NCI-H460 (cell line): ENCODE measurements around the gene KCTD18. TPM values are rescaled to one million over a fixed set of nuclear protein-coding genes. Genes with fewer than 3 reads are reported as not detected.

Experiments used
- DNase-seq: peaks from one replicate; pipeline ENCODE4 v3.0.0-alpha.2; 2016; ENCODE audit warnings: low read depth; ENCODE audit errors: extremely low read depth
- polyA plus RNA-seq: library from polyadenylated mRNA; depleted of rRNA; stranded (reverse); fragments of >200 nt; gene quantifications from 2 replicates; pipeline ENCODE4 v1.2.3, GENCODE V29; 2014; cell fraction: nucleus; rRNA removed
- total RNA-seq: library from RNA; depleted of rRNA; stranded (reverse); fragments of >200 nt; shearing (Covaris generic); gene quantifications from 2 replicates; pipeline ENCODE4 v1.2.3, GENCODE V29; 2014; rRNA removed

The KCTD18 gene
- total RNA-seq: 22.0 and 23.0 TPM in 2 replicates
- polyA plus RNA-seq: 12.9 and 31.2 TPM in 2 replicates

DNA sequence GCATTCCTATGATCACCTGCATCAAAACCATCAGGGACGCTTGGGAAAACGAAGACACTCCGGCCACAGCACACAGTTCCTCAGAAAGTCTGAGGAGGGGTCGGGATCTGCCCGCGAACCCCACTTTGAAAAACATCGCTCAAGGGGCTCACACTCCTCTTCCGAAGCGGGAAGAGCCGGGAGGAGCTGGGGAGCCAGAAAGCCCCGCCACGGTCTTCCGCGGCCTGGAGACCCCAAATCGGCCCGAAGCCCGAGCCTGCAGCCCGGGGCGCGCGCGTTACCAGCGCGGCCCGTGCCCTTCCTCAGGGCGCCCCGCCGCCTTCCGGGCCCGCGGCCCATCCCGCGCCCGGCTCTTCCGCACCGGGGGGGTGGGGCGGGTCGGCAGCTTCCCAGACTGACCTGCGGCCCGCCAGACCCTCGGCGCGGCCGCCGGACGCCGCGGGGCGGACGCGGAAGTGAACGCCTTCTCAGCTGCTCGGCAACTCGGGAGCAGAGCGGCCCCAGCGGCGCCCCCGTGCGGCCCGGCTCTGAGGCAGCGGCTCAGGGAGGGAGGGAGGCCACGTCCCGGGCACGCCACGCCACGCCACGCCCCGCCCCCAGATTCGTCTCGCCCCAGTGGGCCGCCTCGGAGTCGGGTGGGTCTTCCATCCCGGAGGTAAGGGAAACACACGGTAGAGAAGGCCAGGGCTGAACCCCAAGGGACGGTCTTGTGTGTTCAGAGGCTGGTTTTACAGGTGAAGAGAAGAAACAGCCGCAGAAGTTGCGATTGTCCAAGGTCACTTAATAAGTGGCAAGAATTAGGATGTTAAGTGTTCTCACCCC, at the start of gene KCTD18:
Gene KCTD18, minus strand, starts transcription at position 457 of the 822 bp plus-strand sequence. CDS start 3,052 bp downstream, outside the sequence.
- peak; percentile 76 for DNase-seq

DNA sequence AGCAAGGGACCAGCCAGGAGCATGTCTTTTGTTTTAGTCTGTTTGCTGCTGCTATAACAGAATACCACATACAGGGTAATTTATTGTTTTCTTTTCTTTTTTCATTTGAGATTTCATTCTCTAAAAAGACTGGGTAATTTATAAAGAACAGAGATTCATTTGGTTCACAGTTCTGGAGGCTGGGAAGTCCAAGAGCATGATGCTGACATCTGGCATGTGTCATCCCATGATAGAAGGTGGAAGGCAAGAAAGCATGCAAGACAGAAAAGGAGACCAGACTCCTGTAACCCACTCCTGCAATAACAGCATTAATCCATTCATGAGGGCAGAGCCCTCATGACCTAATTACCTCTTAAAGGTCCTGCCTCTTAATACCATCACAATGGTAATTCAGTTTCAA, 30.9 kb upstream of the KCTD18 start:
- DNase-seq: no peak

DNA sequence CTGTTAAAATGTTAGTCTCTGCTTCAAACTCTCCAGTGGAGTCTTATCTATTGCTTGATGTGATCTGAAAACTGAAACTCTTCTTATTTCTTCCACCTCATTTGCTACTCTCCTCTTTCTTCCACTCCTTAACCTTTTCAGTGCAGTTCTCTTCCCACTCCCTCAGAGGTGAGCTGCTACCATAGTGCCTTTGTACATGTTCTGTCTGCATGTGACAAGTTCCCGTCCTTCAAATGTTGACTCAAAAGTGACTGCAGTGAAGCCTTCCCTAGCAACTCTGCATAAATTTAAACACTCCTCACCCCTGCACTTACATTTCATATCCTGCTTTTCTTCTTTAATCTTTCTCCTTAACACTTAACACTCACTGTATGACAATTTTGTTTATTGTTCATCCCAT, 28.3 kb upstream of the KCTD18 start:
- no peak for DNase-seq

DNA sequence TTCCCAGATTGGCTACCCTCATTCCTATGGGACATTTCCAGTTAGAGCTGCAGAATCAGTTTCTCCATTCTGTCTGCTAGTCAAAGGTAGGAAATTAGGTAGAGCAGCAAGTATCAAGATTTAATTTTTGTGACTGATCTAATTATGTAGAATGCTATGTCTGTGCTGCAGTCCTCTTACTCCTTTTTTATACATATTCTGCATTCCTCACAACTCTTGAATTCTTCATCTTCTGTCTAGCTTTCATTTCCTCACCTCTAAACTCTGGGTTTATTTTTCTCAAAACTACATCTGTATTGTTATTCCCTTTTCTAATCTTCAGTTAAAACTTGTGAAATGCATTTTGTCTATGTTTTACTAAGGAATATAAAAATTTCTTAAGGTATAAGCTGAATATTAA, 24.7 kb upstream of the KCTD18 start:
- DNase-seq: no peak

DNA sequence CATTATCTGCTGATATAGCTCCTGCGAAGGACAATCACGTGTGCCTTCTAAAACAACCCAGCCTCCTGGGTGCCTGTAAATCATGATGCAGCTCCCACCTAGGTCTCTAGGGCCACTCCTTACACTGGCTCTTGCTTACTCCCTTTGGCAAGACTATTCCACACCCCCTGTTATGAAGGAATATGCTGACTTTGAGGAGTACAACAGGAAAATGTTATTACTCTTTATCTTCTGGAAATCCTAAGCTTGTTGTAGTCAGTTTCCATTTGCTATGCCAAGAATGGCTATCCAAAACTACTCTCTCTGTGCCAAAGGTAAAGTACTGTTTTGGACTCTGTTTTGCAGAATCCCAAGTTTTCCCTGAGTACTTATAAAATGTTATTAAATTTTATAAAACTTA, 23.9 kb upstream of the KCTD18 start:
- DNase-seq: no peak

DNA sequence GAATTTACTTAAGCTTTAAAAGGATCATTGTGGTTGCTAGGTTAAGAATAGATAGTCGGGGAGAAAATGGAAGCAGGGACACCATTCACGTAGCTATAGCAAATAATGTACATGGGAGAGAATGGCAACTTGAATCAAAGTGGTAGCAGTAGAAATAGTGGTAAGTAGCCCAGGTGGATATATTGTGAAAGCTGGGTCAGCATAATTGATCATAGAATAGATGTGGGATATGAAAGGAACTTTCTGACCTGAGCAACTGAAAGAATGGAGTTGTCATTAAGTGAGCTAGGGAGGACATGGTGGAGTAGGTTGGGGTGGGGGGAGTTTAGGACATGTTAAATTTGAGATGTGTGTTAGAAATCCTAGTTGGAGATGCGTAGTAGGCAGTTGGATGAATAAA, 18.4 kb upstream of the KCTD18 start:
- DNase-seq: no peak

DNA sequence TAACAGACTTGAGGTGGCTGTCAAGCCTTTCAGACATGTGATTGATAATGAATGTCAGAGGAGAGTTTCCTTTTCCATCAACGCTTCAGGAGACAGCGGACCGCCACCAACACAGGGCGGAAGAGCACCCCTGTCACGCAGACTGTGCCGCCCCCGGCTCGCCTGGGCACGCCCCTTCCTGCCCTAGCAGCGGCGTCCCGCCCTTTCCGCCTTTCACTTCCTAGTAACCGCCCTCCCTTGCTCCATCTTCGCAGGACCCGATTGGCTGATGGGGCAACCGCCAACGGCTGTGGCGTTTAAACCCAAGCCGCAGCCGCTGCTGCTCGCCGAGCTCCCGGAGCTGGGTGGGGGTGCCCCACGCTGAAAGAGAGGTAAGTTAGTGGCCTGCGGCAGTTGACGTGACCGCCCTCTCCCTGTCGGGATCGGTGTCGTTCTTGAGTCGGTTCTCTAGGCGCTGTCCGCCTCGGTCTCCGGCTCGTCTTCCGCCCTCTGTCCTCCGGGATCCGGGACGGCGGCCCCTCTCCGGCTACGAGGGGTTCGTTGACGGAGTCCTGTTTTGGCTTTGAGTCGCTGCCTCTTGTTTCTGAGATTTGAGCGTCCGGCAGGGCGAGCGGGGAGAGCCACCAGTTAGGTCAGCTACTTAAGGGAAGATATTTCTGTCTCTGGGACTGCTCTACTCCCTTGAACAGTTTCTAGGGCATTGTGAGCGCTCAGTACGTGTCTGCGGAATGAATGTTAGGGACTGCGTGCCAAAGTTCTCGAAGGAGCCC, 16.2 kb upstream of the KCTD18 start, which contains the start of gene SGO2:
Gene SGO2, plus strand, starts transcription at position 326 of the 770 bp plus-strand sequence. CDS start 6,769 bp downstream, outside the sequence.
- DNase-seq: peak; percentile 95

DNA sequence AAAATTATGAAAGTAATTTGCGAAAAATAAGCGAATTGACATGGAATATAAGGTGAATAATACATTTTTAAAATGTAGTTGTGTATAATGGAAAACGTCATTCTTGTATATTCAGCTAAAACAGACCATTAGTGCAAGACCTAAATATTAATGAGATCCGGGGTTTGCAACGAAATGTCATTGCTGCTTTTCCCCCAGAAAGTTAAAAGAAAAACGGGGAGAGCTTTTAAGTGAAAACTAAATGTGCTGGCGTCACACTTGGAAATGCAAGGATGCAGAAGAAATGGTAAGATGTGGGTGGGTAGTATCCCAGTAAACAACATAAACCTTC, 15.6 kb upstream of the KCTD18 start:
- no peak for DNase-seq

DNA sequence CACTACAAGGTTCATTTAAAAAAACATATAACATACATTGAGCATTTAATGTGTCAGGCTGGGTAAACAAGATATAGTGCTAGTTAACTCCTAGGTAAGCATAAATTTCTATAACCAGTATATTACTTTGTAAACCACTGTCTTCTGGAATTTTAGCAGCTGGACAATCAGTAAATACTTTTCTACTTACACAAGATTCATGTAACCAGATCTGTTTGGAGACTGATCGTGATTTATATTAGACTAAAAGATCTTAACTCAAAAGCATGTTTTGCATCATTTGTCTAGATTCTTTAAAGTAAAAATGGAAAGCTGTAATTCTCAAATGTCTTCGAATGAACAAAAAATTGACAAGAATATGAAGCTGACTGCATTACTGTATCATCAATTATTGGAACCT, 15.2 kb upstream of the KCTD18 start:
- DNase-seq: no peak

DNA sequence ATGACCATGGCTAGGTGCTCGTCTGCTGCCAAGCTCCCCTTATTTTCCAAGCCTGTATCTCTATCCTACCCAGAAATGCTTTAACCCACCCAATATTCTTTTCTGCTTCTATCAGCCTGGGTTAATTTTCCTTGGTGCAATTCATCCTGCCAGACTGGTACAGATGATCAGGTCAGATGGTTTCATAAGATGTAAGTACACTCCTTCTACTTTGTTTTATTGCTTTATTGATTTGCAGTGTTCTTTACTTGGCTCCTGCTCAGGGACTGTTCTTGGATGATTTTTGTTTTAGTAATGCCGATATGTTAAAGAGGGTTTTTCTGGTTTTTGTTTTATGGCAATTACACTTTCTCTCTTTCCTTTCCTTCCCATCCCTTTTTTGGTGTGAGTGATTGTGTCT, 13.7 kb upstream of the KCTD18 start:
- DNase-seq: no peak

DNA sequence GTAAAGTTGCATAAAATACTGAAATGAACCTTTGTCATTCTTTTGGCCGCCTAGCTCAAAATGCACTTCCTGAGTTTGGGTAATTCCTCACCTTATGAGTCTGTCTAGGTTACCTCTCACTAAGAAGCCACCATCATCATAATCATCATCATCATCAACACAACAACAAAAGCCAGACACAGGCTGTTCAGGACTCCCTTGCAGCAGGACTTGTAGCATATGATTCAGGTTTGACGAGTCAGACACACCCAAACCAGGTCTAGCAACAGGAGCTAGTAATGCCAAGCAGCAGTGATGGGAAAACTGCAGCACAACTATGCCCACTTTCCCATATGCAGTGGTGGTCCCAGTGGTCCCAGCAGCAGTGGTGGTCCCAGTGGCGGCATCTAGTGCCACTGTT, 13.3 kb upstream of the KCTD18 start:
- no peak for DNase-seq

DNA sequence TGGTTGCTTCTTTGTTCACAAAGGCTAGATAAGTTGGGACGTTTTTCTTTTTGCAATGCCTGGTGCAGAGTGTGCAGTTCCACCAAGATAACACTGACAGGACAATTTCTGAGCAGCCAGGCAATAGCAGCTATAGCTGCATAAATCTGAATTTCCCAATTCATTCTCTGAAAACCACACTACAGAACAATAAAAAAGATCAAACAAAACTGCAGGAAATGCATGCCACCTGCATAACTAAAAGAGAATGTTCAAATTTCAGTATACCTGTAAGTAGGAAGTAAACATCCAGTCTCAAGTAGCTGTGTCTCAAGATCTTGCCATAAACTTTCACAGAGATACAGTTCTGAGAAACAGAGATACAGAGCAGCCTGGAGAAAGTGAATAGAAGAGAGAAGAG, 5.3 kb upstream of the KCTD18 start:
- no peak for DNase-seq

DNA sequence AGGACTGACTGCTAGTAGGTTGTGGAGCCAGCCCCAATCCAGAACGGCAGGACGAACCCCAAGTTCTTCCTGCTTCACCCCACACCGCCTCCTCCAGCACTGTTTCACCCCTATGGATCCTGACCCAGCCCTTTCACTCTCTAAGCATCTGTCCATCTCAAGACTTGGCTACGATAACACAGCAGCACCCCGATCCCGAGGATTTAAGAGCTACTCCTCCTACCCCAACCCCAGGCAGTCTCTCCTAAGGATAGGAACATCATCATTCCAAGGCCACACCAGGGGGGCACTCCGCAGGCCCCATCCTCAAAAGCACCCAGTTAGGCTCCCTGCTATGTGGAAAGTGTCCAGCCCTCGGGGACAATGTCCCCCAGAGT, 645 bp downstream of the KCTD18 start:
- DNase-seq: no peak

DNA sequence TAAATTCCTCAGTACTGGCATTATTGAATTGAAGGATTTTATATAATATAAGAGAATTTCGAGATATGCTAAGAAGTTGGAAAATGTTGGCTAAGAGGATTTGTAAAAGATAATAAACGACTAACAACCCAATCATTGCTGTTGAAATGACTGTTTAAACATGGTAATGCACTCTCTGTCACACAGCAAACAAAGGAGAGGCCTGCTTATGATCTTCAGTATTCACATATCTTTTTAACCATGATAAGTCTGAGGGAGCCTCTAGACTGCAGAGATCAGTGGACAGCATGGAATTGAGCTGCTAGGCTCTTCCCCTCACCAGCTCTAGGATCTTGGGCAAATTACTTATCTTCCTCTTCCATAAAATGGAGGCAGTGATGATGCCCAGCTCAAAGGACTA, 2.7 kb downstream of the KCTD18 start:
- no peak for DNase-seq

DNA sequence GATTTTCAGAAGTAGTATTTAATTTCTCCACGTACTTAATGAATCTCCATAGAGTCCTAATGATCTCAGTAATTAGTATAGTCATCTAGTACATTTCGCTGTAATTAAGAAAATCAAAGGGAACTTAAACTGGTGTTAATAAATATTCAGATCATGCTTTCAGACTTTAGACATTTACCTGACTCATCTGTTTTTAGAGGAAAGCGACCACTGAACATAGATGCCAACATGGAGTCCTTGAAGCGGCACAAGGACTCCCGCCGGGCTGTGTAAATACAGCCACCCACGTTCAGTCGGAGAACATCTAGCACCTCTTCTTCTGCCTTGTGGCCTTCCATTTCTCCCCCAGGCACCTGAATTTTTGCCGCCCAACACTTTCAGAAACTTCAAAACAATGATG, 3.2 kb downstream of the KCTD18 start:
- no peak for DNase-seq

DNA sequence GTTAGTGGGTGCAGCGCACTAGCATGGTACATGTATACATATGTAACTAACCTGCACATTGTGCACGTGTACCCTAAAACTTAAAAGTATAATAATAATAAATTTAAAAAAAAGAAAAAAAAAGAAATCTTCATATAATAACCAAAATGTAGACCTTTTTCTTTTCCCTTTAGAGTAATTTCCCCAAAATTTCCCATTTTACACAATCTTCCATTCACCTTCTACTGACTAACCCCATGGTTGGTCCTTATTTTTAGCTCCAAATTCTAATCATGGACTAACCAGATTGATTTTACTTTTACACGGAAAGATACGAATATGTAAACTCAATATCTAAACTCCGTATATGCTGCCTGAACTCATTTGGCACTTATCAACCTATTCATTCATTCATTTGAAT, 7.7 kb downstream of the KCTD18 start:
- no peak for DNase-seq

DNA sequence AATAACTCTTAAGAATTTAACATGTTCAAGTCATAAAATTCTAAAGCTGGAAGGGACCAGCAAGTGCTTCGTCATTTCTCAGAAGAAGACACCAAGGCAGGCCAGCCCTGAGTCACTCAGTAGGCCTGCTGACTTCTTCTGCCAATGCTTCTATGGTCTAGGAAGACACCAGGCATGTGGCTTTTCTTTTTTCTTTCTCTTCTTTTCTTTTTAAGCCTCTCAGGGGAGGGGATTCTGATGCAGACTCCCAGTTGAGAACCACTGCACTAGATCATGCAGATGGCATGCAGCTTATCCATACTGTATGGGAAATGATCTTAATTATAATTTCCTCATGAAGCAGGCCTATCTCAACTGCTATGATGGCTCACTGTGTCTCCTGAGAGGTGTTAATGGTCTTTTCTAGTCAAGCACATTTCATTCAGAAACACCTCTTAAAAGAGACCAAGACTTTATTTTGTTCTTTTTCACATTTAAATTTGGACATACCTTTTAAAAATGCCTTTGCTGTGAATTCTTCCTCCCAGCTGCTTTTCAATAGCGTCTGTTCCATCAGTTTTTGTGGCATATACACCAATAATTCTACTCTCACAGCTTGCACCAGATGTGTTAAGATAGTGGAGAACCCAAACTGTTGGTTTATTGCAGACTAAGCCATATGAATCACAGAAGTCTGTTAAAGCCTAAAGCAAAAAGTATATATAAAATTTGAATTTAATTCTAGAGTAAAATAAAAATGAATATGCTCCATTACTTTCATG, 11.3 kb downstream of the KCTD18 start:
- DNase-seq: no peak

DNA sequence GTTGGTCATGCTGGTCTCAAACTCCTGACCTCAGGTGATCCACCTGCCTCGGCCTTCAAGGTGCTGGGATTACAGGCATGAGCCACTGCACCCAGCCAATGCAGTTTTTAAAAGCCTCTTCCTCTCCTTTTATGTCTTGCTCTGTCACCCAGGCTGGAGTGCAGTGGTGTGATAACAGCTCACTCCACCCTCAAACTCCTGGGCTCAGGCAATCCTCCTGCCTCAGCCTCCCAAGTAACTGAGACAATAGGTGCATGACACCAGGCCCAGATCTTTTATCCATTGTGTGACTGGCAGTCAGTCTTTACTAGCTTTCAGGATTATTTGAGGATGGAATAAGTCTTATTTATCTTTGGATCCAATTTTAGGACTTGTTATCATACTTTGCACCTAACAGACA, 13.2 kb downstream of the KCTD18 start:
- no peak for DNase-seq

DNA sequence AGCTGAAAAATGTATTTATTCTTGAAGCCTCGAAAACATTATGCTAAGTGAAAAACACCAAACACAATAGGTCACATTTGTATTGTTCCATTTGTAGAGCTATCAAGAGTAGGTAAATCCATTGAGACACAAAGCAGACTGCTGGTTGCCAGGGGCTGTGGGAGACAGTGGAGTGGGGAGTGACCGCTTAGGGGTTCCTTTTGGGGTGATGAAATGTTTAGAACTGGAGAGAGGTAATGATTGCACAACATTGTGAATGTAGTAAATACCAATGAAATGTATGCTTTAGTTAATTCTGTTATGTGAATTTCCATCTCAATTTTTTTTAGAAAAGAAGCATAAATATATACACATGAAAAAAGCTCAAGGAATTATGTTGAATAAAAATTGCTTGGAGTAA, 15.8 kb downstream of the KCTD18 start:
- DNase-seq: no peak

DNA sequence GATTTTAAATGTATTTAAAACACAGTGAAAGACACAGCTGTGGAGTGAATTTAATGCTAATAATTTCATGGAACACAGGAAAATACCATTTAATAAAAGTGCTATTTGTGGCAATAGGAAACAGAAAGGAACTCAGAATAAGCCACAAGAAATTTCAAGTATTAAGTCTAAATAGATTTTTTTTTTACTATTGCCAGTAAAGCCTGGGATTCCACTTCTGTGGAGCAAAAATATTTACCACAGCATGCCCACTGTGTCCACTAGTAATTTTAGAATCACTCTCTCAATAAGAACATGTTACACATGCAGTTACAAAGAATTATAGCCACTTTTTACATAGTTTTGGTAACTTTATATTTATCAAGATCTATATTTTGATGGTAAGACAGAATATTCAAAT, 17.2 kb downstream of the KCTD18 start:
- no peak for DNase-seq

DNA sequence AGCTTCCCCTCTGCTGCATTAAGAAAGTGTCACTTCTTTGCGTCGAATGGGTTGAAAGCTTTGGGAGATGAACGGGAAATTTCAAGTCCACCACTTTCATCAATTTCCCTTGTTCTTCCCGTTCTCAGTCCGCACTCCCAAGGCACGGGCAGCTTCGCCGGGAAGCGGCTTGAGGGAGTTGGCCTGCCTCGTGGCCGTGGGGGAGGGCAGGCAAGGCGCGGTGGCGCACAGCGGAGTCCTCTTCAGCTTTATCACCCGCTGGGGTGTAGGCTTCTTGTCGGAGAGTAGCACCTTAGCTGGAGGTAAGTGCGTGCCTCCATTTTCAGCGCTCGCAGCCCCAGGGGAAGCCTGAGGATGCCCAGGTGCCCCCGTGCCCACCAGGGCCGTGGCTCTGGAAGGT, 19.9 kb downstream of the KCTD18 start:
- no peak for DNase-seq
